Non-pigmented ciliary epithelial cell (primary cell): ENCODE measurements around the gene TSPY9.
"Not testable (repeated sequence)": the region's sequence is repeated elsewhere in the genome, so short reads cannot be mapped to it uniquely, and the experiment has no call there.

Experiments
- DNase-seq: peaks from one replicate; pipeline ENCODE4 v3.0.0-alpha.2; 2010; ENCODE audit warnings: low read depth

The TSPY9 gene, protein sequence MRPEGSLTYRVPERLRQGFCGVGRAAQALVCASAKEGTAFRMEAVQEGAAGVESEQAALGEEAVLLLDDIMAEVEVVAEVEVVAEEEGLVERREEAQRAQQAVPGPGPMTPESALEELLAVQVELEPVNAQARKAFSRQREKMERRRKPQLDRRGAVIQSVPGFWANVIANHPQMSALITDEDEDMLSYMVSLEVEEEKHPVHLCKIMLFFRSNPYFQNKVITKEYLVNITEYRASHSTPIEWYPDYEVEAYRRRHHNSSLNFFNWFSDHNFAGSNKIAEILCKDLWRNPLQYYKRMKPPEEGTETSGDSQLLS

DNA sequence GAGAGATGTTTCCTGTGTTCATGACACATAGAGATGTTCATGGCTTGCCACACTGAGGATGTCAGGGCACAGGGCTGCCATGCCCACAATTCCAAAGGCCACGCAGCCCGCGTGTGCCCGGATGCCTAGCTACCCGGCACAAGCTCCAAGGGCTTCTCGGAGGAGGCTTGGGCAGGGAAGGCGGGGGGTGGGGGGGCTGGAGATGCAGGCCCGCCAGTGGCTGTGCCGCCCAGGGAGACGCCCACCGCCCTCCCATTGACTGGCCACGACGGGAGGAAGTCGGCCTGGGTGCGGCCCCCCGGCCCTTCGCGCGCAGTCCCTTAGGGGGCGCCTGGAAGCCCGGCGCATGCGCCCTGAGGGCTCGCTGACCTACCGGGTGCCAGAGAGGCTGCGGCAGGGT is at the start of gene TSPY9:
TSPY9 (plus strand) TSS at position 301 of the 400 bp plus-strand sequence; CDS start at position 347, 46 bp downstream.
- not testable (repeated sequence) for DNase-seq

DNA sequence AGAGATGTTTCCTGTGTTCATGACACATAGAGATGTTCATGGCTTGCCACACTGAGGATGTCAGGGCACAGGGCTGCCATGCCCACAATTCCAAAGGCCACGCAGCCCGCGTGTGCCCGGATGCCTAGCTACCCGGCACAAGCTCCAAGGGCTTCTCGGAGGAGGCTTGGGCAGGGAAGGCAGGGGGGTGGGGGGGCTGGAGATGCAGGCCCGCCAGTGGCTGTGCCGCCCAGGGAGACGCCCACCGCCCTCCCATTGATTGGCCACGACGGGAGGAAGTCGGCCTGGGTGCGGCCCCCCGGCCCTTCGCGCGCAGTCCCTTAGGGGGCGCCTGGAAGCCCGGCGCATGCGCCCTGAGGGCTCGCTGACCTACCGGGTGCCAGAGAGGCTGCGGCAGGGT is 20.4 kb upstream of the TSPY9 start, which contains the start of gene TSPY1:
TSPY1 (plus strand) TSS at position 301 of the 400 bp plus-strand sequence; CDS start at position 347, 46 bp downstream.
- DNase-seq = not testable (repeated sequence)

DNA sequence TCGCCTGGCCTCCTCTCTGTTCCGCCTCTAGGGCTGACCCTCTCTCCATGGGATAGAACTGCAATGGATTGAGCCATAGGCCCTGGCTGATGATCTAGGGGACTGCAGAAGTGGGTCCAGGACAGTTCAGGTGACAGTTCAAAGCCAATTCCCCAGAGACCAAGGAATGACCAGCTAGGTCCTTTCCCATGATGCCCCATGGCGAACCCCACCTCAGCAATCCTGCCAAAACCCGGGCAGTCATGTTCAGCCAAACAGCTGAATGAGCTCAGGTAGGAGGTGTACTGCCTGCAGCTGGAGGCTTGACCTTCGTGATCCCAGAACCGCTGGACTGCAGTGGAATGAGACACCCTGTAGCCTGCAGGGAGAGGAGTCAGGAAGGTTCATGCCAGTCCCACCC is 17.3 kb downstream of the TSPY9 start:
- not testable (repeated sequence) for DNase-seq

DNA sequence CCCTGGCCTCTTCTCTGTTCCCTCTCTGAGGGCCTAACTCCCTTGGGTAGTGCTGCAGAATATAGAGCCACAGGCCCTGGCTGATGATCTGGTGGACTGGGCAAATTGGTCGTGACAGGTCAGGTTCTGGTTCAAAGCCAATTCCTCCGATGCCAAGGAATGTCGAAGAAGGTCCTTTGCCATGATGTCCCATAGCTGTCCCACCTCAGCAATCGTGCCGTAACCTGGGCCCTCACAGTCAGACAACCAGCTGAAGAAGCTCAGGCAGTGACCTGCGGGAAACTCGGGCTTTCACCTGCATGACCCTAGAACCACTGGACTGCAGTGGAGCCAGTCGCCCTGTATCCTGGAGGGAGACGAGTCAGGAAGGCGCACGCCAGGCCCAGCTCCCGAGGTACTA is 29.2 kb downstream of the TSPY9 start:
- not testable (repeated sequence) for DNase-seq

DNA sequence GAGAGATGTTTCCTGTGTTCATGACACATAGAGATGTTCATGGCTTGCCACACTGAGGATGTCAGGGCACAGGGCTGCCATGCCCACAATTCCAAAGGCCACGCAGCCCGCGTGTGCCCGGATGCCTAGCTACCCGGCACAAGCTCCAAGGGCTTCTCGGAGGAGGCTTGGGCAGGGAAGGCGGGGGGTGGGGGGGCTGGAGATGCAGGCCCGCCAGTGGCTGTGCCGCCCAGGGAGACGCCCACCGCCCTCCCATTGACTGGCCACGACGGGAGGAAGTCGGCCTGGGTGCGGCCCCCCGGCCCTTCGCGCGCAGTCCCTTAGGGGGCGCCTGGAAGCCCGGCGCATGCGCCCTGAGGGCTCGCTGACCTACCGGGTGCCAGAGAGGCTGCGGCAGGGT is 40.5 kb downstream of the TSPY9 start, which contains the start of gene TSPY10:
TSPY10 (plus strand) TSS at position 301 of the 400 bp plus-strand sequence; CDS start at position 347, 46 bp downstream.
- not testable (repeated sequence) for DNase-seq
